Left ventricle myocardium inferior (tissue), 1 donor: ENCODE measurements around the gene RIPOR2. TPM values are rescaled to one million over a fixed set of nuclear protein-coding genes. Genes with fewer than 3 reads are reported as not detected.
A peak's percentile ranks its signal among the peaks of the same experiment; 100 is the strongest.

Source experiments
- DNase-seq: peaks from one replicate; pipeline ENCODE4 v3.0.0-alpha.2; 2020
- H3K27ac ChIP-seq: fragments of 200-600 bp; replicated peaks from 2 replicates; pipeline ENCODE4 v1.8.0; 2021
- H3K27me3 ChIP-seq: fragments of 200-600 bp; 2 replicates; pipeline ENCODE4 v1.8.0; 2021; ENCODE audit warnings: low read depth
- H3K36me3 ChIP-seq: fragments of 200-600 bp; 2 replicates; pipeline ENCODE4 v1.8.0; 2021
- H3K4me1 ChIP-seq: fragments of 200-600 bp; 2 replicates; pipeline ENCODE4 v1.8.0; 2021
- H3K4me3 ChIP-seq: fragments of 200-600 bp; 2 replicates; pipeline ENCODE4 v1.8.0; 2021; ENCODE audit warnings: mild to moderate bottlenecking, moderate library complexity
- H3K9me3 ChIP-seq: fragments of 200-600 bp; replicated peaks from 2 replicates; pipeline ENCODE4 v1.8.0; 2021
- intact Hi-C: fragments of 100-400 bp; cut with micrococcal nuclease; formaldehyde crosslinking; loops from one replicate; pipeline ENCODE4 v1.11.0; 2022
- total RNA-seq: library from RNA; stranded (reverse); fragmentation: NEBNext Ultra II Directional; extraction: Animal tissue kit (Norgen Biotek cat#: 25700); gene quantifications from one replicate; pipeline ENCODE4 v1.2.1, GENCODE V29; 2021
- TF ChIP-seq, protein P1 (sequence below): fragments of 200-600 bp; IDR thresholded peaks from 2 replicates; pipeline ENCODE4 v1.8.0; 2021; ENCODE audit warnings: antibody characterized with exemption, mild to moderate bottlenecking, borderline replicate concordance
- donor health status: DM: no; HTN: yes; CAD: no; lungs with severe emphysema.

The RIPOR2 gene
- total RNA-seq, 1 donor from 2014 or later: 3.1 TPM

DNA sequence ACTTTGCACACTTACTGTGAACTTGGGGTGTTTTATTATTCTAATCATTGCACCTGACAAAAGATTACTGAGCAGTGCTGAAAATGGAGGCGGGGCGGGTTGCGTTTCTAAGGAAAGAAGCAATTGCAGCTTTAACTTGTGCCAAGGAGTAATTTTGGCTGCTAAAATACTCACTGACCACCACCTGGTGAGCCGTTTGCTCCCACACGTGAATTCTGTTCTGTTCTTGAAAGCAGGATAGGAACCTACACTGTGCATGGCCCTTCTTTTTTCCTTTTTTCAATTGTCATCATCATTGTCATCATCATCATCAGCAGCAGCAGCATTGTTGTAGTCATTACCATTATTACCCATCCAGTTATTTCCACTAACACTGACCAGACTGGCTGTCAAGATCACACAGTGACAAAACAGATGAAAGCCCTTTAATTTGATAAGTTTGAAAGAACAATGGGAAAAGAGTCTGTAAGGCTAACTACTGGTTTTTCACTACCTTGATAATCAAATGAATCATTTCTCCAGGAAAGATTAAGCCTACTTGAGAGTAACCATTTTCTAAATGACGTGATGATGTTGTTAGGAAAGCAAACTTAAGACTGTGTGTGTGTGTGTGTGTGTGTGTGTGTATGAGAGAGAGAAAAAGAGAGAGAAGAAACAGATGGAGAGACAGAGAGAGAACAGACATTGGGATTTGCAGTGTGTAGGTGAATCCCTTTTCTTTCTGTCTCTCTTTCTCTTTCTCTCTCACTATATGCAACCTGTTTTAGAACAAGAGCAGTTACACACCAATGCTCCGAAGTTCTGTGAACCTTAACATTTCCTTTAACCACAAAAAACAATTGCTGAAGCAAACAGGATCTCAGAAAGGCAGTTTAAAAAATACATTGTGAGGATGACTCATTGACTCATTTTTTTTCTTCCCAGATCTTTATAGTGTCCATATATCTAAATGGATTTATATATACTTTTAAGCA is 3.8 kb downstream of the RIPOR2 start:
- Histone ChIP-seq H3K9me3 (no peaks in the 10 kb centered on the region), H3K27me3 (no peaks in the 10 kb centered on the region), H3K27ac (peak overlapping the region; percentile 52), H3K4me1 (peaks cover 42% of the 10 kb centered on the region), H3K4me3 (no peak overlapping the region), H3K36me3 (no peaks in the 10 kb centered on the region)
- TF ChIP-seq, protein P1, sequence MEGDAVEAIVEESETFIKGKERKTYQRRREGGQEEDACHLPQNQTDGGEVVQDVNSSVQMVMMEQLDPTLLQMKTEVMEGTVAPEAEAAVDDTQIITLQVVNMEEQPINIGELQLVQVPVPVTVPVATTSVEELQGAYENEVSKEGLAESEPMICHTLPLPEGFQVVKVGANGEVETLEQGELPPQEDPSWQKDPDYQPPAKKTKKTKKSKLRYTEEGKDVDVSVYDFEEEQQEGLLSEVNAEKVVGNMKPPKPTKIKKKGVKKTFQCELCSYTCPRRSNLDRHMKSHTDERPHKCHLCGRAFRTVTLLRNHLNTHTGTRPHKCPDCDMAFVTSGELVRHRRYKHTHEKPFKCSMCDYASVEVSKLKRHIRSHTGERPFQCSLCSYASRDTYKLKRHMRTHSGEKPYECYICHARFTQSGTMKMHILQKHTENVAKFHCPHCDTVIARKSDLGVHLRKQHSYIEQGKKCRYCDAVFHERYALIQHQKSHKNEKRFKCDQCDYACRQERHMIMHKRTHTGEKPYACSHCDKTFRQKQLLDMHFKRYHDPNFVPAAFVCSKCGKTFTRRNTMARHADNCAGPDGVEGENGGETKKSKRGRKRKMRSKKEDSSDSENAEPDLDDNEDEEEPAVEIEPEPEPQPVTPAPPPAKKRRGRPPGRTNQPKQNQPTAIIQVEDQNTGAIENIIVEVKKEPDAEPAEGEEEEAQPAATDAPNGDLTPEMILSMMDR: no peak
- no peak for DNase-seq
- intact Hi-C loops: no loop called here

DNA sequence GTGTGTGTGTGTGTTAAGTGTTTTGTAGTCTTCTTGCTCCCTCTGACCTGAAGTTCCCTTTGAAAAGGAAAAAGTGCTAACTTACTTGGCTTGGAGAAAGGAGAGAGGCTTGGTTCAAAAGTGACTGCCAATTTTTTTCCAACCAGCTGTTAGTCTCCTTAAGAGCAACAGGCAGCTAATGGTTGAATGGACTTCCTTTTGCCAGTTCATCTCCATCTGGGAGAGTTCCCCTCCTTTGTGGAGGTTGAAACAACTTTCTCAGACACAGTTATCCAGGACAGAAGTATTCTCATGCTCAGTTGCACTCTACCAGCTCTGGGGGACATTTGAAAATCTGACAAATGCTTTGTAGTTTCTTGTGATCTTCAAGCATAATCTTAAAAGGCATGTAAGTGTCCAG is 4.5 kb downstream of the RIPOR2 start:
- no peaks in the 10 kb centered on the region for H3K9me3 ChIP-seq
- no peak for DNase-seq
- TF ChIP-seq, protein P1: no peak
- intact Hi-C loops: no loop called here
- H3K4me1 ChIP-seq: peaks cover 42% of the 10 kb centered on the region
- H3K4me3 ChIP-seq: no peak overlapping the region
- no peaks in the 10 kb centered on the region for H3K36me3 ChIP-seq
- H3K27ac ChIP-seq: peak overlapping the region; percentile 52
- H3K27me3 ChIP-seq: no peaks in the 10 kb centered on the region

DNA sequence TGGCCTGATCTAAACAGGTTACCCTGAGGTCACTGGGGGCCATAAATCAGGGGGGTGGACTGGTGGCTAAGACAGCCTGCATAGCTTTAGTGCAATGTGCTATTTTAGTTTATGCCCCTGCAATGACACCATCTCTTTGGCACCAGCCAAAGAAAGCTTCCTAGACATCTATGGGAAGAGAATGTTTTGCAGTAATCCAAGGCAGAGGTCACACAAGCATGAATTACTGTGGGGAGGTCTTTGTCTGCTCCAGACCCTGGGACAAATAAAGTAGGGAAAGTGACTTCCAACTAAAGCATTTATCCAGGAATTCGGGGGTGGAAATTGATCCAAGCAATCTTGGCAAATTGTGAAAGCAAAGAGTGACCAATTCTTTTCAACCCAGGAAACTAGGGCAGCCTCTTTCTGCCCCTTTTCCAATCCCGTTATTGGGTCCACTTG is 5.3 kb downstream of the RIPOR2 start:
- H3K27me3 ChIP-seq: no peaks in the 10 kb centered on the region
- intact Hi-C loops: no loop called here

GRCh38 chr6:24929242-24929641 is 6.5 kb downstream of the RIPOR2 start:
- Histone ChIP-seq H3K36me3 (no peaks in the 10 kb centered on the region), H3K9me3 (no peaks in the 10 kb centered on the region), H3K27ac (no peak overlapping the region), H3K4me3 (no peak overlapping the region), H3K4me1 (peaks cover 42% of the 10 kb centered on the region), H3K27me3 (no peaks in the 10 kb centered on the region)
- intact Hi-C loops: no loop called here
- DNase-seq: no peak
- TF ChIP-seq, protein P1: no peak

More for the DNA sequence above, 5.3 kb downstream of the RIPOR2 start:
- no peaks in the 10 kb centered on the region for H3K36me3 ChIP-seq
- peaks cover 42% of the 10 kb centered on the region for H3K4me1 ChIP-seq
- H3K27ac ChIP-seq: peak overlapping the region; percentile 52
- H3K9me3 ChIP-seq: no peaks in the 10 kb centered on the region
- H3K4me3 ChIP-seq: no peak overlapping the region
- no peak for DNase-seq
- TF ChIP-seq, protein P1: no peak

GRCh38 chr6:24927985-24928745 is 7.6 kb downstream of the RIPOR2 start:
- intact Hi-C loops: no loop called here
- H3K27ac ChIP-seq: no peak overlapping the region
- TF ChIP-seq, protein P1: no peak
- H3K9me3 ChIP-seq: no peaks in the 10 kb centered on the region
- no peaks in the 10 kb centered on the region for H3K36me3 ChIP-seq
- peaks cover 42% of the 10 kb centered on the region for H3K4me1 ChIP-seq
- no peaks in the 10 kb centered on the region for H3K27me3 ChIP-seq
- H3K4me3 ChIP-seq: no peak overlapping the region
- no peak for DNase-seq
